Erythroblast (primary cell): ENCODE measurements around the gene CACNA2D2.

ENCODE experiments used
- DNase-seq, 2 experiments: peaks; one replicate each; lab custom pipeline; 2025; lab: John Stamatoyannopoulos, UW
- GATA1 ChIP-seq: IDR thresholded peaks from 2 replicates; pipeline ENCODE4 v1.6.1; 2011; ENCODE audit warnings: low read depth, mild to moderate bottlenecking, control low read depth, low read length, moderate library complexity
- POLR2A ChIP-seq: IDR thresholded peaks from 2 replicates; pipeline ENCODE4 v1.6.1; 2011; ENCODE audit warnings: mild to moderate bottlenecking, low read length

Gene CACNA2D2

GRCh38 chr3:50495609-50496423 is 7.6 kb downstream of the CACNA2D2 start:
- TF ChIP-seq POLR2A (no peak), GATA1 (no peak)
- no peak for DNase-seq

DNA sequence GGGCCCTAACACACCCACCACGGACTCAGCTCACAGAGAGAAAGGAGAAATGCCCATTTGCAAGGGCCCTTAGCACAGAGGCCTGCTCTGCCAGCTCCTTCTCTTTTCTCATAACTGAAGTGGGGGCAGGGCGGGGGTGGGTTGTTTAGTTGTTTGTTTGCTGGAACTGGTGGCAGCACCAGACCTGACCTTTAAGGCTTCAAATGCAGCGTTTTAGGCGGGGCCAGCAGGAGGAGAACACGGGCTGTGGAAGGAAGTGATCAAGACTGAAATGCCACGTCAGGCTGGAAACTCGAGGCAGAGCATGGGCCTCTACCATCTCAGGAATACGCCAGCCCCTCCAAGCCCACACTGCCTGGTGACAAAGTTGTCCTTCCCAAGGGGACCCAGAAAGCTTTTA is 9.3 kb downstream of the CACNA2D2 start:
- TF ChIP-seq POLR2A, result no peak
- TF ChIP-seq GATA1, result no peak
- DNase-seq, result no peak

DNA sequence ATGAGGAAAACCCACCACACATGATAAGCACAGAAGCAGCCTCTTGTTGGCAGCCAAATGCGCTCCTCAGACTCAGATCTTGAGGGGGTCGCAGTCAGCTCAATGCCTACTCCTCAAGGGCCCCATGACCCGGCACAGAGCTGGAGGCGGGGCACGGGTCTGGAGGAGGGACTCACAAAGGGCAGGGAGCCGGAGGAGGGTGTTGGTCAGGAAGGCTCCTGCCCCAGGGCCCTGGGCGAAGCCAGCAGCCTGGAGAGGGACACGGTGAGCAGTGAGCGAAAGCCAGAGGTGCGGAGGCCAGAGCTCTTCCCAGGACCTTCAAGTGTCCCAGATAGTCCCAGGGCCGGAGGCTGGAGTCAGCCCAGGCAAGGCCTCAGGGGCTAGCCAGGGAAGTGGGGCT is 9.8 kb downstream of the CACNA2D2 start:
- TF ChIP-seq GATA1, result no peak
- TF ChIP-seq POLR2A, result no peak
- DNase-seq, result no peak

DNA sequence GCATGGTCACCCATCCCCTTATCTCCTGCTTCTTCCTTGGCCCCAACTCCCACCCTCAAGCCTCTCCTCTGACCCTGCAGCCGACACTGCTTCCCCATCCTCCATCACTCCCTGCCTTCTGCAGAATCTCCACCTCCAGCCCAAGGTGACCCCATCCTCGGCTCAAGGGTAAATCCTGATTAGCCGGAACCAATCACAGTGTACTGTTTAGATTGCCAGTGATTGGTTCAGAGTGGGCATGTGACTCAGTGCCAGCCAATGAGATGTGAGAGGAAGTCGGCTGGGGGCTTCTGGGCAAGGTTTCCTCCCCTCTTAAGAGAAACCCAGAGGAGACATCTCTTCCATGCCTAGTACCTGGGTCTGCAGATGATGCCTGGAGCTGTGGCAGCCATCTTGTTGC is 10.3 kb downstream of the CACNA2D2 start:
- no peak for TF ChIP-seq GATA1
- TF ChIP-seq POLR2A, result no peak
- DNase-seq, result no peak

GRCh38 chr3:50491023-50491422 is 12.4 kb downstream of the CACNA2D2 start:
- TF ChIP-seq POLR2A, result no peak
- TF ChIP-seq GATA1, result no peak
- no peak for DNase-seq

- TF ChIP-seq POLR2A (no peak), GATA1 (no peak)
- DNase-seq, result no peak
Measured at GRCh38 chr3:50490424-50490823, 13.0 kb downstream of the CACNA2D2 start.

- DNase-seq, result no peak
- TF ChIP-seq POLR2A (no peak), GATA1 (no peak)
Measured at GRCh38 chr3:50487181-50487580, 16.3 kb downstream of the CACNA2D2 start.

DNA sequence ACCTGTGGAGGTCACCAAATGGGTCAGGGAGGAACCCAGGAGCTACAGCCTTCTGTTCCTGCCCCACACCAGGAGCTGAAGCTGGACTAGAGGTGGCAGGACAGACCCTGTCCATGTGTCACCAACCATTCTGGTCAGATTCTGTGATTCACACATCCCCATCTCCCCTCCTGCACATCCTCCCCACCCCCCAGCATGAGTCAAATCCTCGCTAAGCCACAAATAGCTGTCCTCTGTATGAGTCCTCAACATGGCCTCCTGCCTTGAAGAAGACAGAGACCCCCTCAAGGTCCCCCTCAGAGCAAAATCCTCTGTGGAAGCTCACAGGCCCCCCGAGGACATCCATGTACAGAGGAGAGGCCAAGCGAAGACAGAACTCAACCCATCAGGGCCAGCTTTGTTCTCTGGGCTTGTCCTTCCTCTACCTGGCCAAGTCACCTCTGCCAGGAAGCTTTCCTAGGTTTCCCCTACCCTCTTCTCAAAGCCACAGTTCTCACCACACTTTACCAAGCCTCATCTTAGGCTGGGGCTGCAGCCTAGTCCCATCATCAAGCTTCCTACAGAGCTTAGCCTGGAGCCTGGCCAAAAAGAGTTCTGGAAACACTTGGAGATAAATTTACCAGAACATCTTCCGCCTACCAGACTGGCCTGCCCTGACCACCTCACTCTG is 17.1 kb downstream of the CACNA2D2 start:
- TF ChIP-seq POLR2A (no peak), GATA1 (no peak)
- DNase-seq, result no peak

DNA sequence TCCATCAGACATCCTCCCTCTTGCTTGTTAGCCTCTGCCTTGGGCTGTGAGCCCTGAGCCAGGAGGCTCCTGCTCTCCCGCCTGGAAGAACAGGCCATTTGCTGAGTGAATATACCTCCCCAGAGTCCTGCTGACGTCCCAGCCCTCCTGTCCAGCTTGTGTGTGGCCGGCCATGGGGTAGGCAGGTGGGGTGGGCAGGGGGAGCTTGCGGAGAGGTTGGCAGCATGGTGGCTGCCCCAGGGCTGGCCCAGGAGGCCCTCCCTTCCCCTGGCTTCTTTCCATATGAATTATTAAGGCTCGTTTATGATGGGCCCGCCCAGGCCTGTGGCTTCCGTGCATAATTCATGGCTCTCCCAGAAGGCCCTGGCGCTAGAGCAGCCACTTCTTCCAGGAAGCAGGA is 18.7 kb downstream of the CACNA2D2 start:
- no peak for DNase-seq
- TF ChIP-seq GATA1, result no peak

DNA sequence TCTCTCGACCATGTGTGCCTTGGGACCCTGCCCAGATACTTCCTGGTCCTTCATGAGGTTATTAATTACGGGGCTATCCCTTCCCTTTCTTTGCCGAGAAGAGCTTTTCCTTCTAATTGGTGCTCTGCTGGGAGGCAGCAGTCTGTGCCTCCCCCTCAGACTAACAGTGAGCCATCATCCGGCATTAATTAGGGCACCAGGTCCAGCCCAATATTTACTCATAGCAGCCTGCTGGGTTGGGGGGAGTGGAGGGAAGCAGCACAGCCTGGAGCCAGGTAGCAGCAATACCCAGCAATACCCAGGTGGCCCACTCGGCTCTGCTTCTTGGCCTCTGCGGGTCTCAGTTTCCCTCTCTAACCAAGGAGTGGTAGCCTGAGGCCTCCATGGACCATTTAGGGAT is 20.1 kb downstream of the CACNA2D2 start:
- no peak for TF ChIP-seq GATA1
- no peak for TF ChIP-seq POLR2A
- no peak for DNase-seq

- DNase-seq, result no peak
- TF ChIP-seq GATA1 (no peak), POLR2A (no peak)
Measured at GRCh38 chr3:50481992-50482391, 21.4 kb downstream of the CACNA2D2 start.

GRCh38 chr3:50480471-50480870 is 23.0 kb downstream of the CACNA2D2 start:
- TF ChIP-seq POLR2A (no peak), GATA1 (no peak)
- no peak for DNase-seq

DNA sequence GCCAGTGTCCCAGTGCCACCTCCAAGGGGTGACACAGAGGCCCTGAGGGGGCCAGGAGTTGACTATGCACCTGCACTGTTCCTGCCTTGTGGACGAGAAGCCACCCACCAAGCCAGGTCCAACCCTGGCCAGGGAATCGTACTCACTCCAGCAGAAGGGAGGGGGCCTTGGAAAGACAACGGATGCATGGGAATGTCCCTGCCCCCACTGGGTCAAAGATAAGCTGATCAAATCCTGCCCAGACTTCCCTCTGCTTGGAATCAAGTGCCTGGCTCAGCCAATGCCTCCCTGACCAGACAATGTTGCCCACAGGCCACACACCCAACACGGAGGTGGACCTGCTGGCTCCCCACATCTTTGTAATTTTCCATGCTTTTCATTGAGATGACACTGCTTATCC is 23.9 kb downstream of the CACNA2D2 start:
- no peak for DNase-seq
- TF ChIP-seq POLR2A (no peak), GATA1 (no peak)

DNA sequence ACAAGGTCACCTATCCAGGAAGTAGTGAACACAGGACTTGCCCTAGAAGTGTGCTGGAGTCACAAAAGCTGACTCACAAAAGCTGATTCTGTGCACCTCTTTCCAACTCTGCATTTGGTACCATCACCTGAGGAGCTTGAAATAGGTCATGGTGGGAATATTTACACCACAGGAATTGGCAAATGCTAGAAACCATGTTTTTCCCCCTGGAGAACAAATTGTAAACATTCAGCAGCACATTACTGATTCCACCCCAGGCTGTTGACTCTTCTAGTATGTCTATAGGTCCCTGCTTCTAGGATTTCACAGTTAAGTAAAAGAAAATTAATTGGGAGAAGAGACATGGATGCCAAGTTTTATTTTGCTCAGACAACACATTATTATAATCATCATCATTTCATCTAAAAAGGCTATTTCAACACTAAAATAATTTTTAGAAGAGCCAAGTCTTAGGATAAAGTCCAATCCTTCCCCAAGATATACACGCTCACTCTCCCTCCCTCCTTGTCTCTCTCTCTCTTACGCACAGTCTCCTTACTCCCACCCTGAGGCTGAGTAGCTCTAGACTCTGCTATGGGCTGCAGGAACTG is 24.7 kb downstream of the CACNA2D2 start:
- TF ChIP-seq POLR2A, result no peak
- no peak for TF ChIP-seq GATA1
- DNase-seq, result no peak
